OCI-LY7 (cell line): ENCODE results near the gene LYVE1. TPM values are rescaled to one million over a fixed set of nuclear protein-coding genes. Genes with fewer than 3 reads are reported as not detected.

Source experiments
- BruUV-seq: library from RNA; stranded (reverse); fragments of 400-500 nt; replicated peaks from 2 replicates; lab custom pipeline; 2021; lab: Mats Ljungman, UMichigan
- CTCF ChIA-PET: fragments of 300-600 bp; sonication (Branson Sonifier 250); formaldehyde crosslinking; loops from one replicate; lab custom pipeline; 2022; ENCODE audit warnings: antibody characterized with exemption; ENCODE audit not compliant: unreplicated experiment; lab: Charles Lee
- POLR2A ChIA-PET: fragments of 300-600 bp; sonication (Branson Sonifier 250); formaldehyde crosslinking; loops from one replicate; lab custom pipeline; 2022; ENCODE audit warnings: antibody characterized with exemption; lab: Charles Lee
- DNase-seq: peaks from one replicate; pipeline ENCODE4 v3.0.0-alpha.2; 2015; ENCODE audit warnings: low spot score
- H2AFZ ChIP-seq: fragments of 200-600 bp; sonication (generic), shearing (Covaris generic); 2 replicates; pipeline ENCODE4 v1.6.1; 2014; ENCODE audit warnings: mild to moderate bottlenecking, antibody characterized with exemption, low read length, moderate library complexity
- H3K27ac ChIP-seq: fragments of 200-600 bp; sonication (generic); 2 replicates; pipeline ENCODE4 v1.5.1; 2014; ENCODE audit warnings: mixed run types, low read depth, mild to moderate bottlenecking, moderate library complexity, low read length, inconsistent platforms; ENCODE audit not compliant: poor library complexity, severe bottlenecking
- H3K36me3 ChIP-seq: fragments of 200-600 bp; sonication (generic); 2 replicates; pipeline ENCODE4 v1.6.1; 2014; ENCODE audit warnings: mild to moderate bottlenecking, antibody characterized with exemption, low read length, moderate library complexity, mixed read lengths; ENCODE audit not compliant: insufficient read depth
- H3K4me1 ChIP-seq: fragments of 200-600 bp; sonication (generic); 2 replicates; pipeline ENCODE4 v1.5.1; 2014; ENCODE audit warnings: mild to moderate bottlenecking, low read length; ENCODE audit not compliant: insufficient read depth, poor library complexity, severe bottlenecking
- H3K4me2 ChIP-seq: fragments of 200-600 bp; sonication (generic); 2 replicates; pipeline ENCODE4 v1.6.1; 2014; ENCODE audit warnings: mild to moderate bottlenecking, low read length
- H3K4me3 ChIP-seq: fragments of 200-600 bp; sonication (generic); 2 replicates; pipeline ENCODE4 v1.5.1; 2014; ENCODE audit warnings: mild to moderate bottlenecking, low read depth, low read length; ENCODE audit not compliant: poor library complexity, severe bottlenecking
- H3K79me2 ChIP-seq: fragments of 200-600 bp; sonication (generic); 2 replicates; pipeline ENCODE4 v1.6.1; 2016; ENCODE audit warnings: low read depth, mild to moderate bottlenecking, low read length, moderate library complexity, mixed read lengths; ENCODE audit not compliant: insufficient read depth
- H3K9me2 ChIP-seq: fragments of 200-600 bp; sonication (generic); 2 replicates; pipeline ENCODE4 v1.6.1; 2016; ENCODE audit warnings: mild to moderate bottlenecking, low read length, mixed read lengths; ENCODE audit not compliant: insufficient read depth
- H3K9me3 ChIP-seq: fragments of 200-600 bp; sonication (generic); 2 replicates; pipeline ENCODE4 v1.6.1; 2014; ENCODE audit warnings: mild to moderate bottlenecking, mixed run types, low read length, mixed read lengths
- H4K20me1 ChIP-seq: fragments of 200-600 bp; sonication (generic); 2 replicates; pipeline ENCODE4 v1.6.1; 2014; ENCODE audit warnings: mild to moderate bottlenecking, antibody characterized with exemption, low read length, moderate library complexity, mixed read lengths; ENCODE audit not compliant: insufficient read depth
- EZH2phosphoT487 ChIP-seq: fragments of 200-600 bp; sonication (generic); IDR thresholded peaks from 2 replicates; pipeline ENCODE4 v1.6.1; 2018; ENCODE audit warnings: low read depth, borderline replicate concordance, mild to moderate bottlenecking, mixed run types, antibody characterized with exemption, low read length, moderate library complexity, mixed read lengths
- intact Hi-C: fragments of 100-400 bp; cut with micrococcal nuclease; formaldehyde crosslinking; loops from one replicate; pipeline ENCODE4 v1.10.0; 2022; ENCODE audit not compliant: unreplicated experiment
- total RNA-seq, 2 experiments: library from RNA; depleted of rRNA in 1 of 2; stranded (reverse); fragments of >200 nt in 1 of 2; shearing (Covaris generic) in 1 of 2; gene quantifications; 2 replicates each; pipeline ENCODE4 v1.2.3, GENCODE V29; 2014 to 2022
- TF ChIP-seq, protein P1 (sequence below): fragments of 200-600 bp; sonication (generic); conservative IDR thresholded peaks from 2 replicates; pipeline ENCODE4 v1.5.1; 2014; ENCODE audit warnings: mild to moderate bottlenecking, antibody characterized with exemption, low read length, moderate library complexity, mixed read lengths

Gene LYVE1
- total RNA-seq, 2 experiments from 2014 or later = not detected

DNA sequence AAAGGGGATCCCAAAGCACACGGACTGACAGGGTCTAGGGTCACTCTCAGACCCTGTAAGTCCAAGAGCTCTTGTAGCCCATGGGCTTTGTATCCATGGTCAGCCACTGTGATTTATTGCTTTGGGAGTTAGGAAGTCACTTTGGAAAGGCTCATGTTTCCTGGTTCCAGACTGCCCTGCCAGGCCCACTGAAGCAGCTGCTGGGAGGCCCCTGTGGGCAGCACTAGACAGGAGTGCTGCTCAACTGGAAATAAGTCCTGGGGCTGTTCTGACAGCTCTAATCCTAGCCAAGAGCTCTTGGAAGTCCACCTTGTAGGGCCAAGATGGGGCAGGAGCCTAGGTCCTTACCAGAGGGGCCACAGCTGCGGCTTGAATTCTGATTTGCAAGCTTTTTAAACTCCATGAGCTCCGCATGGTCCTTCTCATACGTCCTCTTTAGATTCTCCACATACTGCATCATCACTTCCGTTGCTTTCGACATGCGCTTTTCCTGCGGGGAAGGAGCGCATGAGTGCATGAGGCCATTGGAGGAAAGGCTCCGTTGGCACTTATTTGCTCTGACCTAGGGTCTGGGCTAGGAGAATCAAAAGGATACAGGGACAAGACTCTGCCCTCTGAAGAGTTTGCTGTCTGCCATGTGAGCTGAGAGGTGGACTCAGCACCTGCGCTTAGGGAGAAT, 32.2 kb upstream of the LYVE1 start:
- POLR2A ChIA-PET = no interaction called here
- Histone ChIP-seq H4K20me1 (no peaks in the 10 kb centered on the region), H3K4me2 (no peak overlapping the region), H3K79me2 (no peaks in the 10 kb centered on the region), H3K4me3 (no peak overlapping the region), H3K27ac (no peak overlapping the region), H3K9me3 (no peaks in the 10 kb centered on the region), H3K4me1 (no peaks in the 10 kb centered on the region), H3K36me3 (no peaks in the 10 kb centered on the region), H3K9me2 (no peaks in the 10 kb centered on the region), H2AFZ (no peak overlapping the region)
- intact Hi-C loops = no loop called here
- no peak for TF ChIP-seq EZH2phosphoT487
- TF ChIP-seq, protein P1, sequence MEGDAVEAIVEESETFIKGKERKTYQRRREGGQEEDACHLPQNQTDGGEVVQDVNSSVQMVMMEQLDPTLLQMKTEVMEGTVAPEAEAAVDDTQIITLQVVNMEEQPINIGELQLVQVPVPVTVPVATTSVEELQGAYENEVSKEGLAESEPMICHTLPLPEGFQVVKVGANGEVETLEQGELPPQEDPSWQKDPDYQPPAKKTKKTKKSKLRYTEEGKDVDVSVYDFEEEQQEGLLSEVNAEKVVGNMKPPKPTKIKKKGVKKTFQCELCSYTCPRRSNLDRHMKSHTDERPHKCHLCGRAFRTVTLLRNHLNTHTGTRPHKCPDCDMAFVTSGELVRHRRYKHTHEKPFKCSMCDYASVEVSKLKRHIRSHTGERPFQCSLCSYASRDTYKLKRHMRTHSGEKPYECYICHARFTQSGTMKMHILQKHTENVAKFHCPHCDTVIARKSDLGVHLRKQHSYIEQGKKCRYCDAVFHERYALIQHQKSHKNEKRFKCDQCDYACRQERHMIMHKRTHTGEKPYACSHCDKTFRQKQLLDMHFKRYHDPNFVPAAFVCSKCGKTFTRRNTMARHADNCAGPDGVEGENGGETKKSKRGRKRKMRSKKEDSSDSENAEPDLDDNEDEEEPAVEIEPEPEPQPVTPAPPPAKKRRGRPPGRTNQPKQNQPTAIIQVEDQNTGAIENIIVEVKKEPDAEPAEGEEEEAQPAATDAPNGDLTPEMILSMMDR = no peak
- no TSS peak for BruUV-seq
- CTCF ChIA-PET = no interaction called here
- DNase-seq = no peak

DNA sequence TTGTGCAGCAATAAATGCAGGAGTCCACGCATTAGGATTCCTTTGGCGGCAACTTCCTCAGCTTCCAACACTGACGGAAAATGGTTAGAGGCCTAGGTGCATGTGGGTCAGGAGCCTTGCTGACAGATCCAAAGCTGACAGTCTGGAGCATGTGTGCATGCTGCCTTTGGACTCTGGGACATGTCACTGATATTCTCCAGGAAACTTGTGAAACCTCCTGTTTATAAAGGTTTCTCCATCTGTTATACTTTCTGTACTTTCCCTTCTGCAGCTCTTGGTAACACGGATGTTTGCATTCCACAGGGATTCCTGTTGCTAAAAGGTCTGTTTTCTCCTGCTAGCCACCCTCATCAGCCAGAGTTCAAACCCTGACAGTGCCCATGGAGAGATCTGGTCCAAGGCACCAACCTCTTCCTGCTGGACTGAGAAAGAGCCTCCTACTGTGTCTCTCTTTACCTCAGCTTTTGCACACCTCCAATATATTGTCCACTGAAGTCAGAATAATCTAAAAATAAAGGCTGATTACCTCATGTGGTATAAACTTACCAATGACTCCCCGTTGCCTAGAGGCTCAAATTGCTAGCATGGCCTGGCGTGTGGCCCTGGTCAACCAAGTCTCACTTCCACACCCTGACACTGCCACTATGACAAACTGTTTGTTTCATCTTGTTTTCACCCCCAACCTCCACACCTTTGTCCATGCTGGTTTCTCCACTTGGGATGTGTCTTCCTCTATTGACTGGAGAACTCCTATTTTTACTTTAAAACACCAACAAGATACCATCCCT, 31.1 kb upstream of the LYVE1 start:
- H3K4me2 ChIP-seq = no peak overlapping the region
- H3K9me3 ChIP-seq = no peaks in the 10 kb centered on the region
- H3K4me3 ChIP-seq = no peak overlapping the region
- H3K36me3 ChIP-seq = no peaks in the 10 kb centered on the region
- BruUV-seq = no TSS peak
- no peak for TF ChIP-seq EZH2phosphoT487
- TF ChIP-seq, protein P1 = no peak
- no peaks in the 10 kb centered on the region for H3K9me2 ChIP-seq
- no peaks in the 10 kb centered on the region for H4K20me1 ChIP-seq
- no peak for DNase-seq
- H3K4me1 ChIP-seq = no peaks in the 10 kb centered on the region
- H3K79me2 ChIP-seq = no peaks in the 10 kb centered on the region
- ChIA-PET CTCF (no interaction called here), POLR2A (no interaction called here)
- intact Hi-C loops = no loop called here
- no peak overlapping the region for H2AFZ ChIP-seq
- H3K27ac ChIP-seq = no peak overlapping the region

DNA sequence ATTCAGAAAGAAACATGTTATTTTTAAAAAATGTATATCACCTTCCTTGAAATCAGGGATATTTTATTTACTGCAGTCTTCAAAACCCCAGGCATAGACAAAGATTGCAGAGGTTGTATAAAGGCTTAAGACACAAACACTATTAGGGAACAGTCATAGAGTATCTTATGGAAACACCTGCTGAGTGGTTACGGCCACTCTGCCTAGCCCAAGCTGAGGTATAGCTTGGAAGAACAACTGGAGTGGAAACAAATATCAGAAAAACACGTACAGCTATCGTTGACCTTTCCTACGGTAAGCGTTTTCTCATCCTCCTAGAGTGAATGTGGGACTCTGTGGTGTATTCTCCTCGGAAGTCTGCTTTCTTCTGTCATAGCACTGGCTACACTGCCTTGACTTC, 30.4 kb upstream of the LYVE1 start:
- Histone ChIP-seq H4K20me1 (no peaks in the 10 kb centered on the region), H2AFZ (no peak overlapping the region), H3K27ac (no peak overlapping the region), H3K4me2 (no peak overlapping the region), H3K36me3 (no peaks in the 10 kb centered on the region), H3K79me2 (no peaks in the 10 kb centered on the region), H3K9me2 (no peaks in the 10 kb centered on the region), H3K4me3 (no peak overlapping the region), H3K4me1 (no peaks in the 10 kb centered on the region), H3K9me3 (no peaks in the 10 kb centered on the region)
- POLR2A ChIA-PET = interaction anchor here (0.7 to 1.2 kb wide), 3 partner anchors 14 to 44 kb away, joined by 3 to 5 read pairs (median 4); no protein-coding TSS in a partner anchor
- TF ChIP-seq, protein P1 = no peak
- TF ChIP-seq EZH2phosphoT487 = no peak
- no peak for DNase-seq
- CTCF ChIA-PET = no interaction called here
- intact Hi-C loops = no loop called here
- no TSS peak for BruUV-seq
